ENCODE measurements around the gene VAPA.

DNA sequence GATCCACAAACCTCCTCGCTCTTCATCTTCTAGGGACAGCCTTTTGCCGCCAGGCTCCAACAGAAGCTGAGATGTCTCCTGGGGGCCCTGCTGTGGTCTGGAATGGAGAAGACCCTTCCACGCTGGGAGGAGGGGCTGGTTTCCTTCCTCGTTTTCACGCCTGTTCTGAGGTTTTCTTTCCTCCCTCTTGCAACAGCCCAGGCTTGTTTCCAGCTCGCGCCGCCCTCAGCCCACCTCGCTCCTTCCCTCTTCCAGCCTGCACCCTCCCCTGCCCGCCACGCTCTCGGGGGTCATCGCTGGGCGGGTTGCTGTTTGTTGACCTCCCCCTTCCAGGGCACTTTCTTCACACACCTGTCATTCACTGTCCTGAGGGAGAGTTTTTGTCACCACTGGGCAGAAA is 55.4 kb downstream of the VAPA start:
- TF ChIP-seq, protein P1, sequence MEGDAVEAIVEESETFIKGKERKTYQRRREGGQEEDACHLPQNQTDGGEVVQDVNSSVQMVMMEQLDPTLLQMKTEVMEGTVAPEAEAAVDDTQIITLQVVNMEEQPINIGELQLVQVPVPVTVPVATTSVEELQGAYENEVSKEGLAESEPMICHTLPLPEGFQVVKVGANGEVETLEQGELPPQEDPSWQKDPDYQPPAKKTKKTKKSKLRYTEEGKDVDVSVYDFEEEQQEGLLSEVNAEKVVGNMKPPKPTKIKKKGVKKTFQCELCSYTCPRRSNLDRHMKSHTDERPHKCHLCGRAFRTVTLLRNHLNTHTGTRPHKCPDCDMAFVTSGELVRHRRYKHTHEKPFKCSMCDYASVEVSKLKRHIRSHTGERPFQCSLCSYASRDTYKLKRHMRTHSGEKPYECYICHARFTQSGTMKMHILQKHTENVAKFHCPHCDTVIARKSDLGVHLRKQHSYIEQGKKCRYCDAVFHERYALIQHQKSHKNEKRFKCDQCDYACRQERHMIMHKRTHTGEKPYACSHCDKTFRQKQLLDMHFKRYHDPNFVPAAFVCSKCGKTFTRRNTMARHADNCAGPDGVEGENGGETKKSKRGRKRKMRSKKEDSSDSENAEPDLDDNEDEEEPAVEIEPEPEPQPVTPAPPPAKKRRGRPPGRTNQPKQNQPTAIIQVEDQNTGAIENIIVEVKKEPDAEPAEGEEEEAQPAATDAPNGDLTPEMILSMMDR (IDR thresholded peaks at IDR 0.05) = no peak
- TF ChIP-seq POLR2A (IDR thresholded peaks at IDR 0.05) = no peak
